Activated T-helper 9 cell treated with anti-CD3 and anti-CD28 coated beads, Interleukin-2, amount 50 U/mL, for 16 hours (primary cell): Measurements from ENCODE around the gene MAPK11.

Experiments used
- DNase-seq: peaks from one replicate; pipeline ENCODE4 v3.0.0-alpha.2; 2020; ENCODE audit warnings: low read depth

The MAPK11 gene

GRCh38 chr22:50224071-50224470, 46.1 kb downstream of the MAPK11 start:
- DNase-seq: no peak

GRCh38 chr22:50222508-50222907, 47.7 kb downstream of the MAPK11 start:
- DNase-seq: no peak

GRCh38 chr22:50221410-50222300, 48.5 kb downstream of the MAPK11 start:
- DNase-seq: no peak

- DNase-seq: no peak
These were observed 49.4 kb downstream of the MAPK11 start for GRCh38 chr22:50220603-50221409.

GRCh38 chr22:50219800-50220602, 50.2 kb downstream of the MAPK11 start:
- DNase-seq: no peak

GRCh38 chr22:50218996-50219727, 51.0 kb downstream of the MAPK11 start:
- DNase-seq: no peak

- DNase-seq: no peak
These were observed 51.8 kb downstream of the MAPK11 start for GRCh38 chr22:50218153-50218995.

GRCh38 chr22:50217543-50218152, 52.5 kb downstream of the MAPK11 start:
- DNase-seq: no peak

GRCh38 chr22:50216684-50217520, 53.3 kb downstream of the MAPK11 start:
- DNase-seq: no peak

- no peak for DNase-seq
These were observed 54.0 kb downstream of the MAPK11 start for GRCh38 chr22:50216055-50216683.

GRCh38 chr22:50215297-50216054, 54.7 kb downstream of the MAPK11 start:
- no peak for DNase-seq
